Measurements from ENCODE around the gene NMT1. TPM values are rescaled to one million over a fixed set of nuclear protein-coding genes. Genes with fewer than 3 reads are reported as not detected.

Gene NMT1
- total RNA-seq, 2 experiments from 2014 or later: 61.1 to 62.2 TPM

DNA sequence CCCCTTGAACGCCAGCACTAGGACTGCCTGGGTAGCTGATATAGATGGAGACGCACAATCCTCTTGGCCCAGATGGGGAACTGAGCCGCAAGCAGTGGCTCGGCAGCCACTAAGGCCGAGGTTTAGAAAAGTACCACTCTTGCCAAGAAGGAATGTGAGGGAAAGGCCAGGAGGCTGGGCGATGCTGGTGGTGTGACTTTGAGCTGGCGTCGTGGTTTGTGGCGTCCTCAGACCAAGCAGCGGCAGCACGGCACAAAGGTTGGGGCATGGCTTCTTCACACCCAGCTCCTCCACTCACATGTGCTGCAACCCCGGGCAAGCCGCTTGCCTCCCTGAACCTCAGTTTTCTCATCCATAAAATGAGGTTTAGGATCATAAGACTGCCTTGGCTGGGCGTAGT is 25.3 kb upstream of the NMT1 start:
- Mint-ChIP-seq H3K4me3 (no peak overlapping the region), H3K27ac (no peak overlapping the region), H3K9me3 (no peaks in the 10 kb centered on the region), H3K36me3 (ENCODE audit: low read depth) (peaks cover 40% of the 10 kb centered on the region), H3K4me1 (ENCODE audit: low read depth) (no peaks in the 10 kb centered on the region), H3K27me3 (no peaks in the 10 kb centered on the region)
- H3K27me3 ChIP-seq (ENCODE audit: control insufficient read depth in 1 of 2, insufficient read depth in 2 of 2, low read length in 2 of 2): no peaks in the 10 kb centered on the region
- no peak for DNase-seq
- H3K4me3 ChIP-seq (ENCODE audit: low read length): no peak overlapping the region
- ChIA-PET CTCF (no interaction called here), POLR2A (no interaction called here)
- TF ChIP-seq, protein P1, sequence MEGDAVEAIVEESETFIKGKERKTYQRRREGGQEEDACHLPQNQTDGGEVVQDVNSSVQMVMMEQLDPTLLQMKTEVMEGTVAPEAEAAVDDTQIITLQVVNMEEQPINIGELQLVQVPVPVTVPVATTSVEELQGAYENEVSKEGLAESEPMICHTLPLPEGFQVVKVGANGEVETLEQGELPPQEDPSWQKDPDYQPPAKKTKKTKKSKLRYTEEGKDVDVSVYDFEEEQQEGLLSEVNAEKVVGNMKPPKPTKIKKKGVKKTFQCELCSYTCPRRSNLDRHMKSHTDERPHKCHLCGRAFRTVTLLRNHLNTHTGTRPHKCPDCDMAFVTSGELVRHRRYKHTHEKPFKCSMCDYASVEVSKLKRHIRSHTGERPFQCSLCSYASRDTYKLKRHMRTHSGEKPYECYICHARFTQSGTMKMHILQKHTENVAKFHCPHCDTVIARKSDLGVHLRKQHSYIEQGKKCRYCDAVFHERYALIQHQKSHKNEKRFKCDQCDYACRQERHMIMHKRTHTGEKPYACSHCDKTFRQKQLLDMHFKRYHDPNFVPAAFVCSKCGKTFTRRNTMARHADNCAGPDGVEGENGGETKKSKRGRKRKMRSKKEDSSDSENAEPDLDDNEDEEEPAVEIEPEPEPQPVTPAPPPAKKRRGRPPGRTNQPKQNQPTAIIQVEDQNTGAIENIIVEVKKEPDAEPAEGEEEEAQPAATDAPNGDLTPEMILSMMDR (IDR thresholded peaks at IDR 0.05): no peak
- H3K36me3 ChIP-seq (ENCODE audit: insufficient read depth, low read length): peaks cover 42% of the 10 kb centered on the region
- ATAC-seq (ENCODE audit: poor library complexity): no peak
- no peaks in the 10 kb centered on the region for H3K9me3 ChIP-seq (ENCODE audit: control insufficient read depth in 1 of 2, insufficient read depth in 1 of 2, low read length in 2 of 2)
- intact Hi-C loops (cut with DNase I, micrococcal nuclease): no loop called here
- no peak overlapping the region for H3K27ac ChIP-seq (ENCODE audit: low read depth in 1 of 2, low read length in 2 of 2)
- H3K4me1 ChIP-seq (ENCODE audit: insufficient read depth, low read length): peaks cover 9% of the 10 kb centered on the region

DNA sequence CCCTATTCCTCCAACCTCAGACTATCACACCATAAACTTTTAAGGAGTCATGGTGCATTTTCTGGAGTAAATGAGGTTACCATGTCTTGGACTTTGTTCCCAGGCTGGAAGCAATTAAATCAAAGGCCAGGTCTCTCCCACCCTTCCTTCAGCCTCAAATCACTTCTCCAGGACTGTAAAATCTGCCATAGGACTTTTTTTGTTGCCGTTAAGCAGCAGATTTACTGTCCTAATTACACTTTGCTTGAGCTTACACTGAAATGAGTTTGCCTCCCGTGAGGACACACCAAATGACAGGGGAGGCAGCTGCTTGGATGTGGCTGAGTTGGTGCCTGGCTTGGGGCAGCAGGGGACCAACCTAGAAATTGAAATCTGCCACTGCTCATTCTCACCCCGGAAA is 24.4 kb upstream of the NMT1 start:
- H3K36me3 Mint-ChIP-seq (ENCODE audit: low read depth): peaks cover 34% of the 10 kb centered on the region
- intact Hi-C loops (cut with DNase I, micrococcal nuclease): no loop called here
- no peaks in the 10 kb centered on the region for H3K27me3 Mint-ChIP-seq
- DNase-seq: no peak
- Histone ChIP-seq H3K27me3 (ENCODE audit: control insufficient read depth in 1 of 2, insufficient read depth in 2 of 2, low read length in 2 of 2) (no peaks in the 10 kb centered on the region), H3K27ac (ENCODE audit: low read depth in 1 of 2, low read length in 2 of 2) (no peak overlapping the region), H3K4me1 (ENCODE audit: insufficient read depth, low read length) (peaks cover 11% of the 10 kb centered on the region), H3K4me3 (ENCODE audit: low read length) (no peak overlapping the region), H3K9me3 (ENCODE audit: control insufficient read depth in 1 of 2, insufficient read depth in 1 of 2, low read length in 2 of 2) (no peaks in the 10 kb centered on the region), H3K36me3 (ENCODE audit: insufficient read depth, low read length) (peaks cover 34% of the 10 kb centered on the region)
- no peak overlapping the region for H3K4me3 Mint-ChIP-seq
- ChIA-PET POLR2A (interaction anchor here (1.1 kb wide), 1 partner anchor 13 kb away, joined by 4 read pairs; no protein-coding TSS in a partner anchor), CTCF (no interaction called here)
- TF ChIP-seq, protein P1 (IDR thresholded peaks at IDR 0.05): no peak
- no peak overlapping the region for H3K27ac Mint-ChIP-seq
- no peaks in the 10 kb centered on the region for H3K4me1 Mint-ChIP-seq (ENCODE audit: low read depth)
- ATAC-seq (ENCODE audit: poor library complexity): no peak
- no peaks in the 10 kb centered on the region for H3K9me3 Mint-ChIP-seq

DNA sequence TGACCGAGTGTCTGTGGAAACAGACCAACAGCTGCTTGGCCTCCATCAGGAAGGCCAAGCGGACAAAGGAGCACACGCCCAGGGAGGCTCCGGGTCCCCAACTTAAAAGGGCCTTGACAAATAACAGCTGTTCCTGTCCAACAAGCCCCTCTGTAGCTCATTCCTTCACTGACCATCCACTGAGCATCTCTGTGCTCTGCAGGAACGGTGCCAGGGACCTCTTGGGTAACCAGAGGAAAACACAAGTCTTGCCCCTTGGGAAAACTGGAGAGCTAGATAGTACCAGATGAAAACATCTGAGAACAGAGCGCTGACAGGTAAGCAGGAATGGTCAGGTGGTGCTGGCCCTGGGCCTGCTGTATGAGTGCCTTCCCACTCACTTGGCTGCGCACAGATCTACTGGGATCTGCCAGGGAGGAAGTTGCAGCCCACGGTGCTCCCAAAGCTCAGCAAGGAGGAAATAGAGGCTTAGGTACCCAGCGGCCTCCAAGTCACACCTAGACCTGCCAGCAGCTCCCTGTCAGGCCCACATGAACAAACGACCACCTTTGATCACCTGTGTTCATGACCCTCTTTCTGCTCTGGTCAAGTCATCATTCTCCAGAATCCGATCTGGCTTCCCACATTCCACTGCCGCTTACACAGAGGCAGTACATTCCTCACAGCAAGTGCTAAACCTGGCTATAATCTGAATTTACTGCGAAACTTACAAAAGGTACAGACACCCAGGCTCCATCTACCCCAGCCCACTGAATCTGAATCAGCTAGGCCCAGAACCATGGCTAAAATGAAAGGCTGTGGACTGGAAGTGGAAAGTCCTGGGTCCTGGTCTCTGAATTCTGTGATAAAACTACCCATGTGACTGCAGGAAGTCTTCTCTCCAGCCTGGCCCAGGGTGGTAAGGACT is 22.1 kb upstream of the NMT1 start:
- TF ChIP-seq, protein P1 (IDR thresholded peaks at IDR 0.05): no peak
- no peaks in the 10 kb centered on the region for H3K27me3 Mint-ChIP-seq
- POLR2A ChIA-PET: interaction anchor here (2.9 kb wide), 1 partner anchor 12 kb away, joined by 10 read pairs; the partner anchor contains the start of gene DCAKD
- peaks cover 19% of the 10 kb centered on the region for H3K4me1 ChIP-seq (ENCODE audit: insufficient read depth, low read length)
- peaks cover 19% of the 10 kb centered on the region for H3K36me3 Mint-ChIP-seq (ENCODE audit: low read depth)
- intact Hi-C loops (cut with DNase I, micrococcal nuclease): no loop called here
- no peak overlapping the region for H3K27ac Mint-ChIP-seq
- CTCF ChIA-PET: no interaction called here
- H3K4me1 Mint-ChIP-seq (ENCODE audit: low read depth): peaks cover 5% of the 10 kb centered on the region
- no peak overlapping the region for H3K27ac ChIP-seq (ENCODE audit: low read depth in 1 of 2, low read length in 2 of 2)
- no peak for DNase-seq
- H3K9me3 Mint-ChIP-seq: no peaks in the 10 kb centered on the region
- no peak overlapping the region for H3K4me3 Mint-ChIP-seq
- H3K27me3 ChIP-seq (ENCODE audit: control insufficient read depth in 1 of 2, insufficient read depth in 2 of 2, low read length in 2 of 2): no peaks in the 10 kb centered on the region
- no peak overlapping the region for H3K4me3 ChIP-seq (ENCODE audit: low read length)
- no peaks in the 10 kb centered on the region for H3K9me3 ChIP-seq (ENCODE audit: control insufficient read depth in 1 of 2, insufficient read depth in 1 of 2, low read length in 2 of 2)
- H3K36me3 ChIP-seq (ENCODE audit: insufficient read depth, low read length): peaks cover 13% of the 10 kb centered on the region
- no peak for ATAC-seq (ENCODE audit: poor library complexity)
